ENCODE data around the gene AP3D1.

DNA sequence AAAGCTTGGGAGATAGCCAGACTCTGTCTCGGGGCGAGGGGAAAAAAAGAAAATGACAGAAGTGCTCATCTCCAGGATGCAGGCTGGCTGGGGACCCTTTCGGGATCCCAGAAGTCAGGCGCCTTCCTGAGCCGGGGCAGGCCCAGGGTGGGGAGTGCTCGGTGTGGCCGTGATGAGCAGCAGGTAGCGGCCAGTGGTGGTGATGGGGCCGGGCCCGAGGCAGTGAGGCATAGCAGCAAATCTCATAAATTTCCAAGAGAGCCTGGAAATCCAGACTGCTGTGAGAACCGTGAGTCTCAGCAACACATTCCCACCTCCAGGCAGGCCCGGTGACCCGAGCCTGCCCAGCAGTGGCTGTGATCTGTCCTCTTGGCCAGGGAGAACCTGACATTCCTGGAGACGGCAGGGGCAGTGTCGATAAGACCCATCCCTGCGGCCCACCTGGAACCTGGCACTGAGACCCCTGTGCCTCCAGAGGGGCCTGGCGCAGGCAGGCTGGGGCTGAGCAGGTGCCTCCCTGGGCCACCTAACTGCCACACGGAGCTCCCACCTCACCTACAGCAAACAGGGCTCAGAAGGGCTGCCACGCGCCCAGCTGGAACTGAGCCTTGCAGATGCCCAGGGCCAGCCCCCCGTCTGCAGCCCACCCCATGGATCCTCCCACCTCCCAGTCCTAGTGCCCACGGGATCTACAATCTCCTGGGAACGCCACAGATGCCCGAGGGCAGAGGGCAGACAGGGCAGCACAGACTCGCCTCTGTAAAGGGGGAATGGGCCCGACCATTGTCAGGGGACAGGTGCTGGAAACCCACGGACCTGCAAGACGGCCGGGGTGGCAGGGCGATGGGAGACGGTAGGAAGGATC, 31.2 kb downstream of the AP3D1 start:
- no peak for TF ChIP-seq CTCF (IDR thresholded peaks at IDR 0.05)
- no peak for TF ChIP-seq EP300 (IDR thresholded peaks at IDR 0.05)

All from ovary (tissue), 3 donors.